ENCODE measurements around the gene KIF11. TPM values are rescaled to one million over a fixed set of nuclear protein-coding genes. Genes with fewer than 3 reads are reported as not detected.

KIF11 gene
- total and polyA plus RNA-seq, 2 of the 4 experiments (the other 2 are of a cell fraction) = 8.8 to 18.3 TPM

DNA sequence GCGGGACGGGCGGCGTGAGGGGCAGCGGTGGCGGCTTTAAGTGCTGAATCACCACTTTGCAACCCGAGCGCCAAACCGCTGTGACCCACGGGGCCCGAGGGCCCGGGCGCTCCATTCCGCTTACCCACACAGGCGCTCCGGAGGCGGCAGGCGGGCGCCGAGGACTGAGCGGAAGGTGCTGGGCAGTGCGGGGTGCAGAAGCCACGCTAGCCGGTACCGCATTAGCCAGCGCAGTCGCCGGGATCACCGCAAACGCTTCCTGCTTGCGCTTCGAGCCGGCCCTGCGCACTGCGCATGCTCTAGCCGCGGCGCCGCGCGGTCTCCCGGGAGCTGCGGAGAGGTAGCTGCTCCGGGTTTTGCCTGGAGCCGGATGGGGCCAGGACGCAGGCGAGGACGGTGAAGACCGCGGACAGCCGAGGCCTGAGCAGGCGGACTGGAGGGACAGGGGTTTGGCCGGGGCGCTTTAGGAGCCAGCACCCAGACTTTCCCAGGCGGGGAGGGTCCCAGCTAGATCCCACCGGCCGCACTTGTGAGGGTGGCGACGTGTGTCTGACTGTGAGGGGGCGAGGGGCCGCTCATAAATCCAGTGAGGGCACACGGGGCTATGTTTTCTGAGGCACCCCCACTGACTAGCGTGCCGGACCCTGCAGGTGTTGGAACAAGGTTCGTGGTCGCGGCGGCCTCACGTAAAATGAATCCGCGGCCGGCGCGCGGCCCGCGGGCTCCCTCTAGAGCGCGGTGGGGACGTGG is 19.0 kb upstream of the KIF11 start, which contains the start of gene IDE (continued):
- TF ChIP-seq, protein P1, sequence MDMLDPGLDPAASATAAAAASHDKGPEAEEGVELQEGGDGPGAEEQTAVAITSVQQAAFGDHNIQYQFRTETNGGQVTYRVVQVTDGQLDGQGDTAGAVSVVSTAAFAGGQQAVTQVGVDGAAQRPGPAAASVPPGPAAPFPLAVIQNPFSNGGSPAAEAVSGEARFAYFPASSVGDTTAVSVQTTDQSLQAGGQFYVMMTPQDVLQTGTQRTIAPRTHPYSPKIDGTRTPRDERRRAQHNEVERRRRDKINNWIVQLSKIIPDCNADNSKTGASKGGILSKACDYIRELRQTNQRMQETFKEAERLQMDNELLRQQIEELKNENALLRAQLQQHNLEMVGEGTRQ (IDR thresholded peaks at IDR 0.05; ENCODE audit: low read depth, low read length) = no peak; the same call in 1 of the 2 replicates
- peak; percentile 63; the same call in 1 of the 2 replicates for TF ChIP-seq MAZ (IDR thresholded peaks at IDR 0.05; ENCODE audit: borderline replicate concordance, low read depth, low read length)
- no peak for TF ChIP-seq POLR2A (IDR thresholded peaks at IDR 0.05; ENCODE audit: low read depth, low read length)
